H1 (cell line): ENCODE results near the gene ARHGAP25. TPM values are rescaled to one million over a fixed set of nuclear protein-coding genes. Genes with fewer than 3 reads are reported as not detected.

ENCODE experiments used
- CHD1 ChIP-seq: IDR thresholded peaks from 2 replicates; pipeline ENCODE4 v1.6.1; 2012; ENCODE audit warnings: low read depth, low read length, improper control_type of control experiment
- polyA plus RNA-seq, 7 experiments: library from polyadenylated mRNA; depleted of rRNA in 3 of 7; stranded (reverse) in 5 of 7; unstranded in 2 of 7; fragments of >200 nt in 5 of 7; fragments of 200-250 nt in 2 of 7; gene quantifications; 1 replicate in 5 of 7; 2 replicates in 1 of 7; 4 replicates in 1 of 7; pipeline versions ENCODE4 v1.2.1 to v1.2.3, GENCODE V29; 2011 to 2013; ENCODE audit warnings: missing spikeins in 2 of 7, mixed read lengths in 2 of 7
- total RNA-seq: library from RNA; stranded (reverse); fragmentation: NEBNext Ultra II Directional; extraction: Animal tissue kit (Norgen Biotek cat#: 25700); gene quantifications from 2 replicates; pipeline ENCODE4 v1.2.1, GENCODE V29; 2021

Gene ARHGAP25
- total and polyA plus RNA-seq, 2 of the 8 experiments (the other 6 are each of a cell fraction or from before 2014, with no cell fraction given), result 1.00 to 1.2 TPM

DNA sequence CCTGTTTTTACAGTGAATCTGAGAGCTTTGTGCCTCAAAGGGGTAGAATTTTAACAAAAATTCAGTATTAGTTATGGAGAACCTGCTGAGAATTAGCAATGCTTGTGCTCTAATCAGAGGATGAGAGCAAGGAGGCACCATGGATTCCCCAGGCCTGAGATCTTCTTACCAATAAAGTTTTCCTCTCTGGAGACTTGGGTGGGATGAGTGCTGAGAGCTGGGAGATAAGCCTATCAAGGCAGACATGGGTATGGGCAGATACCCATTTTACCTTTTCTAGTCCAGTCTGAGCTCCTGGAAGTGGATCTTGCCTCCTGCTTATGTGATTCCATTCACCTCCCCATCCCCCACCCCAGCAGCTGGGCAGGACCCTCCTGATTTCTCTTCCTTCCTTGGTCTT is 82.7 kb downstream of the ARHGAP25 start (continued):
- TF ChIP-seq CHD1, result no peak
